ENCODE measurements around the gene SORL1-AS1.

SORL1-AS1 gene

GRCh38 chr11:121391914-121392313, 60.9 kb downstream of the SORL1-AS1 start:
- DNase-seq (ENCODE audit: low read depth in 3 of 3) = no peak

GRCh38 chr11:121389651-121390050, 63.1 kb downstream of the SORL1-AS1 start:
- no peak for DNase-seq (ENCODE audit: low read depth in 3 of 3)

Data from stimulated activated CD4-positive, alpha-beta T cell treated with anti-CD3 and anti-CD28 coated beads, TNF-alpha, amount 100 ng/mL, for 48 hours (primary cell).